HepG2 (cell line): Measurements from ENCODE around the gene CERT1. TPM values are rescaled to one million over a fixed set of nuclear protein-coding genes. Genes with fewer than 3 reads are reported as not detected.

ENCODE experiments used
- FLYWCH1 ChIP-seq: sonication (generic); formaldehyde crosslinking; IDR thresholded peaks from 2 replicates; pipeline ENCODE4 v1.8.1; 2023; ENCODE audit warnings: mild to moderate bottlenecking, missing genetic modification reagents
- FOXA3 ChIP-seq: IDR thresholded peaks from 2 replicates; pipeline ENCODE4 v1.6.1; 2016; ENCODE audit warnings: missing genetic modification reagents, missing compliant biosample characterization
- HOXA9 ChIP-seq: sonication (generic); formaldehyde crosslinking; IDR thresholded peaks from 2 replicates; pipeline ENCODE4 v1.8.1; 2022; ENCODE audit warnings: missing genetic modification reagents, mild to moderate bottlenecking, moderate library complexity, borderline replicate concordance
- MIER3 ChIP-seq: IDR thresholded peaks from 2 replicates; pipeline ENCODE4 v1.6.1; 2016; ENCODE audit warnings: missing compliant biosample characterization, borderline replicate concordance
- MYNN ChIP-seq: sonication (generic); formaldehyde crosslinking; IDR thresholded peaks from 2 replicates; pipeline ENCODE4 v1.4.0; 2020; ENCODE audit warnings: mild to moderate bottlenecking, low read depth, missing genetic modification reagents
- RARA ChIP-seq: IDR thresholded peaks from 2 replicates; pipeline ENCODE4 v1.6.1; 2016; ENCODE audit warnings: missing genetic modification reagents, missing compliant biosample characterization
- SKI ChIP-seq: fragments of 450-650 bp; IDR thresholded peaks from one replicate; pipeline ENCODE4 v1.6.1; 2018; ENCODE audit warnings: mild to moderate bottlenecking; ENCODE audit not compliant: partially characterized antibody
- SP2 ChIP-seq: sonication (generic); formaldehyde crosslinking; IDR thresholded peaks from 2 replicates; pipeline ENCODE4 v1.5.1; 2020; ENCODE audit warnings: mild to moderate bottlenecking, missing genetic modification reagents
- SRY ChIP-seq: sonication (generic); formaldehyde crosslinking; IDR thresholded peaks from 2 replicates; pipeline ENCODE4 v1.8.0; 2022; ENCODE audit warnings: mild to moderate bottlenecking, missing genetic modification reagents
- ZMYM2 ChIP-seq: sonication (generic); formaldehyde crosslinking; IDR thresholded peaks from 2 replicates; pipeline ENCODE4 v1.8.0; 2022; ENCODE audit warnings: mild to moderate bottlenecking, missing genetic modification reagents
- ZNF124 ChIP-seq: sonication (generic); formaldehyde crosslinking; IDR thresholded peaks from 2 replicates; pipeline ENCODE4 v1.4.0; 2020; ENCODE audit warnings: missing genetic modification reagents
- ZNF367 ChIP-seq: sonication (generic); formaldehyde crosslinking; IDR thresholded peaks from 2 replicates; pipeline ENCODE4 v1.4.0; 2020; ENCODE audit warnings: missing genetic modification reagents, borderline replicate concordance
- ZNF549 ChIP-seq: sonication (generic); formaldehyde crosslinking; IDR thresholded peaks from 2 replicates; pipeline ENCODE4 v1.5.0; 2020; ENCODE audit warnings: missing genetic modification reagents
- ZNF562 ChIP-seq: sonication (generic); formaldehyde crosslinking; IDR thresholded peaks from 2 replicates; pipeline ENCODE4 v1.8.0; 2022; ENCODE audit warnings: missing genetic modification reagents, borderline replicate concordance
- ZNF615 ChIP-seq: sonication (generic); formaldehyde crosslinking; IDR thresholded peaks from 2 replicates; pipeline ENCODE4 v1.5.0; 2020; ENCODE audit warnings: mild to moderate bottlenecking, missing genetic modification reagents, borderline replicate concordance
- ZNF766 ChIP-seq: sonication (generic); formaldehyde crosslinking; IDR thresholded peaks from 2 replicates; pipeline ENCODE4 v1.5.0; 2020; ENCODE audit warnings: missing genetic modification reagents, borderline replicate concordance
- polyA plus RNA-seq, 8 experiments: library from polyadenylated mRNA; depleted of rRNA in 3 of 8; stranded (reverse) in 7 of 8; unstranded in 1 of 8; fragments of >200 nt; fragmentation: Illumina TruSeq in 4 of 8; extraction: Trizol in 4 of 8; gene quantifications; 2 replicates each; pipeline versions ENCODE4 v1.2.1 to v1.2.3, GENCODE V29; 2011 to 2016; ENCODE audit warnings: low read depth in 4 of 8, missing spikeins in 1 of 8, mixed read lengths in 1 of 8; ENCODE audit not compliant: insufficient read depth in 1 of 8
- total RNA-seq, 5 experiments: library from RNA; depleted of rRNA; stranded (reverse); fragments of >200 nt; fragmentation: Illumina TruSeq; extraction: Trizol; gene quantifications; 2 replicates each; pipeline ENCODE4 v1.2.3, GENCODE V29; 2016; ENCODE audit warnings: low read depth in 1 of 5
- TF ChIP-seq, protein P1 (sequence below): sonication (generic); formaldehyde crosslinking; IDR thresholded peaks from 2 replicates; pipeline ENCODE4 v1.4.0; 2020; ENCODE audit warnings: missing genetic modification reagents, mild to moderate bottlenecking, borderline replicate concordance
- TF ChIP-seq, protein P2 (sequence below): sonication (generic); formaldehyde crosslinking; IDR thresholded peaks from 2 replicates; pipeline ENCODE4 v1.5.1; 2020; ENCODE audit warnings: missing genetic modification reagents, mild to moderate bottlenecking, borderline replicate concordance
- TF ChIP-seq, protein P3 (sequence below): IDR thresholded peaks from 2 replicates; pipeline ENCODE4 v1.6.1; 2016; ENCODE audit warnings: mild to moderate bottlenecking
- TF ChIP-seq, protein P4 (sequence below): IDR thresholded peaks from 2 replicates; pipeline ENCODE4 v1.6.1; 2018; ENCODE audit warnings: missing genetic modification reagents, mild to moderate bottlenecking, missing compliant biosample characterization
- TF ChIP-seq, protein P5 (sequence below): sonication (generic); formaldehyde crosslinking; conservative IDR thresholded peaks from 2 replicates; pipeline ENCODE4 v1.4.0; 2020; ENCODE audit warnings: missing genetic modification reagents
- TF ChIP-seq, protein P6 (sequence below): IDR thresholded peaks from 2 replicates; pipeline ENCODE4 v1.6.1; 2012; ENCODE audit warnings: low read depth, low read length, improper control_type of control experiment

CERT1 gene
- total and polyA plus RNA-seq, 2 of the 13 experiments (the other 11 are each of a cell fraction or from before 2014, with no cell fraction given): 8.2 to 12.7 TPM

DNA sequence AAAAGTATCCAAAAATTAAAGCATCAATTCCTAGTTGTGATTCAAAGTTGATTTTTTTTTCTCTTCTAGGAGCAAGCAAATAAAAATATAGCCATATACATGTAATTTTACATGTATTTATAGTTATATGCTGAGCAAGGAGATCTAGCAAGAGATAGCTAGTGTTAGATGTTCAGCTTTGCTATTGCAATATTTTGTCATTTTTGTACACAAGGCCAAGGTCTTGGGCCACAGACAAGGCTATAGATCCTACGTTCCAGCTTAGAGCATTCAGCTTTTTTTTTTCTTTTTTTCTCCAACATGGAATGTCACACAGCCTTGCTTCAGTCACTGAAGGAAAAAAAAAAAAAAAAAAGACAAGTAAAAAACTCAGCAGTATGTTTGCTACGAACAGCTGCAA, 137.6 kb downstream of the CERT1 start (continued):
- TF ChIP-seq, protein P1, sequence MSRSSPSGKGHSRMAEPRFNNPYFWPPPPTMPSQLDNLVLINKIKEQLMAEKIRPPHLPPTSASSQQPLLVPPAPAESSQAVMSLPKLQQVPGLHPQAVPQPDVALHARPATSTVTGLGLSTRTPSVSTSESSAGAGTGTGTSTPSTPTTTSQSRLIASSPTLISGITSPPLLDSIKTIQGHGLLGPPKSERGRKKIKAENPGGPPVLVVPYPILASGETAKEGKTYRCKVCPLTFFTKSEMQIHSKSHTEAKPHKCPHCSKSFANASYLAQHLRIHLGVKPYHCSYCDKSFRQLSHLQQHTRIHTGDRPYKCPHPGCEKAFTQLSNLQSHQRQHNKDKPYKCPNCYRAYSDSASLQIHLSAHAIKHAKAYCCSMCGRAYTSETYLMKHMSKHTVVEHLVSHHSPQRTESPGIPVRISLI (CRISPR knock-in tag): peak; percentile 87
- TF ChIP-seq, protein P2, sequence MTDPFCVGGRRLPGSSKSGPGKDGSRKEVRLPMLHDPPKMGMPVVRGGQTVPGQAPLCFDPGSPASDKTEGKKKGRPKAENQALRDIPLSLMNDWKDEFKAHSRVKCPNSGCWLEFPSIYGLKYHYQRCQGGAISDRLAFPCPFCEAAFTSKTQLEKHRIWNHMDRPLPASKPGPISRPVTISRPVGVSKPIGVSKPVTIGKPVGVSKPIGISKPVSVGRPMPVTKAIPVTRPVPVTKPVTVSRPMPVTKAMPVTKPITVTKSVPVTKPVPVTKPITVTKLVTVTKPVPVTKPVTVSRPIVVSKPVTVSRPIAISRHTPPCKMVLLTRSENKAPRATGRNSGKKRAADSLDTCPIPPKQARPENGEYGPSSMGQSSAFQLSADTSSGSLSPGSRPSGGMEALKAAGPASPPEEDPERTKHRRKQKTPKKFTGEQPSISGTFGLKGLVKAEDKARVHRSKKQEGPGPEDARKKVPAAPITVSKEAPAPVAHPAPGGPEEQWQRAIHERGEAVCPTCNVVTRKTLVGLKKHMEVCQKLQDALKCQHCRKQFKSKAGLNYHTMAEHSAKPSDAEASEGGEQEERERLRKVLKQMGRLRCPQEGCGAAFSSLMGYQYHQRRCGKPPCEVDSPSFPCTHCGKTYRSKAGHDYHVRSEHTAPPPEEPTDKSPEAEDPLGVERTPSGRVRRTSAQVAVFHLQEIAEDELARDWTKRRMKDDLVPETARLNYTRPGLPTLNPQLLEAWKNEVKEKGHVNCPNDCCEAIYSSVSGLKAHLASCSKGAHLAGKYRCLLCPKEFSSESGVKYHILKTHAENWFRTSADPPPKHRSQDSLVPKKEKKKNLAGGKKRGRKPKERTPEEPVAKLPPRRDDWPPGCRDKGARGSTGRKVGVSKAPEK (CRISPR knock-in tag): no peak
- no peak for TF ChIP-seq FLYWCH1 (CRISPR knock-in tag)
- no peak for TF ChIP-seq SRY (CRISPR knock-in tag)
- peak; percentile 77; the same call in 1 of the 2 replicates for TF ChIP-seq FOXA3 (CRISPR knock-in tag)
- TF ChIP-seq ZNF766 (CRISPR knock-in tag): no peak
- TF ChIP-seq ZNF562: no peak
- no peak for TF ChIP-seq ZNF367 (CRISPR knock-in tag)
- TF ChIP-seq ZNF124: no peak
- TF ChIP-seq, protein P3, sequence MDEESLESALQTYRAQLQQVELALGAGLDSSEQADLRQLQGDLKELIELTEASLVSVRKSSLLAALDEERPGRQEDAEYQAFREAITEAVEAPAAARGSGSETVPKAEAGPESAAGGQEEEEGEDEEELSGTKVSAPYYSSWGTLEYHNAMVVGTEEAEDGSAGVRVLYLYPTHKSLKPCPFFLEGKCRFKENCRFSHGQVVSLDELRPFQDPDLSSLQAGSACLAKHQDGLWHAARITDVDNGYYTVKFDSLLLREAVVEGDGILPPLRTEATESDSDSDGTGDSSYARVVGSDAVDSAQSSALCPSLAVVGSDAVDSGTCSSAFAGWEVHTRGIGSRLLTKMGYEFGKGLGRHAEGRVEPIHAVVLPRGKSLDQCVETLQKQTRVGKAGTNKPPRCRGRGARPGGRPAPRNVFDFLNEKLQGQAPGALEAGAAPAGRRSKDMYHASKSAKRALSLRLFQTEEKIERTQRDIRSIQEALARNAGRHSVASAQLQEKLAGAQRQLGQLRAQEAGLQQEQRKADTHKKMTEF (CRISPR knock-in tag): no peak
- TF ChIP-seq RARA: peak; percentile 57
- TF ChIP-seq SP2 (CRISPR knock-in tag): no peak
- no peak for TF ChIP-seq ZNF615 (CRISPR knock-in tag)
- TF ChIP-seq, protein P4, sequence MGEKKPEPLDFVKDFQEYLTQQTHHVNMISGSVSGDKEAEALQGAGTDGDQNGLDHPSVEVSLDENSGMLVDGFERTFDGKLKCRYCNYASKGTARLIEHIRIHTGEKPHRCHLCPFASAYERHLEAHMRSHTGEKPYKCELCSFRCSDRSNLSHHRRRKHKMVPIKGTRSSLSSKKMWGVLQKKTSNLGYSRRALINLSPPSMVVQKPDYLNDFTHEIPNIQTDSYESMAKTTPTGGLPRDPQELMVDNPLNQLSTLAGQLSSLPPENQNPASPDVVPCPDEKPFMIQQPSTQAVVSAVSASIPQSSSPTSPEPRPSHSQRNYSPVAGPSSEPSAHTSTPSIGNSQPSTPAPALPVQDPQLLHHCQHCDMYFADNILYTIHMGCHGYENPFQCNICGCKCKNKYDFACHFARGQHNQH (CRISPR knock-in tag): no peak
- TF ChIP-seq ZNF549: no peak
- TF ChIP-seq MYNN (CRISPR knock-in tag): no peak
- peak; percentile 77 for TF ChIP-seq SKI
- no peak for TF ChIP-seq ZMYM2 (CRISPR knock-in tag)
- TF ChIP-seq, protein P5, sequence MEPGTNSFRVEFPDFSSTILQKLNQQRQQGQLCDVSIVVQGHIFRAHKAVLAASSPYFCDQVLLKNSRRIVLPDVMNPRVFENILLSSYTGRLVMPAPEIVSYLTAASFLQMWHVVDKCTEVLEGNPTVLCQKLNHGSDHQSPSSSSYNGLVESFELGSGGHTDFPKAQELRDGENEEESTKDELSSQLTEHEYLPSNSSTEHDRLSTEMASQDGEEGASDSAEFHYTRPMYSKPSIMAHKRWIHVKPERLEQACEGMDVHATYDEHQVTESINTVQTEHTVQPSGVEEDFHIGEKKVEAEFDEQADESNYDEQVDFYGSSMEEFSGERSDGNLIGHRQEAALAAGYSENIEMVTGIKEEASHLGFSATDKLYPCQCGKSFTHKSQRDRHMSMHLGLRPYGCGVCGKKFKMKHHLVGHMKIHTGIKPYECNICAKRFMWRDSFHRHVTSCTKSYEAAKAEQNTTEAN (CRISPR knock-in tag): no peak
- TF ChIP-seq HOXA9 (CRISPR knock-in tag): no peak
- TF ChIP-seq, protein P6, sequence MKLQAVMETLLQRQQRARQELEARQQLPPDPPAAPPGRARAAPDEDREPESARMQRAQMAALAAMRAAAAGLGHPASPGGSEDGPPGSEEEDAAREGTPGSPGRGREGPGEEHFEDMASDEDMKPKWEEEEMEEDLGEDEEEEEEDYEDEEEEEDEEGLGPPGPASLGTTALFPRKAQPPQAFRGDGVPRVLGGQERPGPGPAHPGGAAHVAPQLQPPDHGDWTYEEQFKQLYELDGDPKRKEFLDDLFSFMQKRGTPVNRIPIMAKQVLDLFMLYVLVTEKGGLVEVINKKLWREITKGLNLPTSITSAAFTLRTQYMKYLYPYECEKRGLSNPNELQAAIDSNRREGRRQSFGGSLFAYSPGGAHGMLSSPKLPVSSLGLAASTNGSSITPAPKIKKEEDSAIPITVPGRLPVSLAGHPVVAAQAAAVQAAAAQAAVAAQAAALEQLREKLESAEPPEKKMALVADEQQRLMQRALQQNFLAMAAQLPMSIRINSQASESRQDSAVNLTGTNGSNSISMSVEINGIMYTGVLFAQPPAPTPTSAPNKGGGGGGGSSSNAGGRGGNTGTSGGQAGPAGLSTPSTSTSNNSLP: no peak
- TF ChIP-seq MIER3: no peak
